ENCODE measurements around the gene CD99L2.

DNA sequence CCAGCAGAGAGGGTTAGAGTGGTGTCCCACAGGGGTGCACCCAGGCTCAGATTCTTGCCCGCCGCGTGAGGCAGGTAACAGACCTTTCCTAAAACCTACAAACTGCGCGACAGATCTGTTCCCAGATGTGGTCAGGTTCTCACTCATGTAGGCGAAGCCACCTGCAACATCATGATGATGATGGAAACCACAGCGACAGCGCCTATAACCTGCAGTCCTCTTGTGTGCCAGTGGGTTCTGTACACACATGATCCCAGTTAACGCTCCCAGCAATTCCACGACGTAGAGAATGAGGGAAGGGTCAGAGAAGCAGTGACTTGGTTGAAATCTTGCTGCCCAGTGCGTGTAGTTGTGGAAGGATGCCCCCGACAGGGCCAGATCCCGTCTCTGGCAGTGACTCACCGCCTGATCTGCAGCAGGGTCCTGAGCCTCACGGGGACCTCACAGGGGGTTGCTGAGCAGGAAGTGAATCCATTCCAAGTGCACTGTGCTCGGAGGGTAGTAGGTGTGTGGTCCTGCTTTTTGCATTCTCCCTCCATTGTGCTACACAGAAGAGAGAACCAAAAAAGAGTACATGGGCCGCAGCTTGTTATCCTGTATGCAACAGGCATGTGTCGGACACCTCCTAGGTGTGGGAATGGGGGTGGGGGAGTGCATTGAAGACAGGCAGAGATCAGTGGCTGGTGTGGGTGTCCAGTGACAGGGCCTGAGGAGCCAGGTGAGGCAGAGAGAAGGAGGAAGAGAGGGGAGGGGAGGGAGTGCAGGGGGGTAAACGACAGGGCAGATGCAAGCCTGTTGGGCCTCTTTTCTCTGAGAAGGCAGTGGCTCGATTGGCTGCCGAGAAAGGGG lies 138.7 kb downstream of the CD99L2 start:
- no peak for TF ChIP-seq CTCF (IDR thresholded peaks at IDR 0.05; ENCODE audit: low read depth, low read length, poor library complexity, severe bottlenecking)
- no peak for TF ChIP-seq EZH2phosphoT487 (IDR thresholded peaks at IDR 0.05; ENCODE audit: borderline replicate concordance, low read length)
